Activated T-cell treated with anti-CD3 and anti-CD28 coated beads, Interleukin-2, amount 50 U/mL, for 24 hours (primary cell): ENCODE data around the gene TIAL1.
"Not testable (repeated sequence)": the region's sequence is repeated elsewhere in the genome, so short reads cannot be mapped to it uniquely, and the experiment has no call there.

Experiments
- DNase-seq: peaks from one replicate; pipeline ENCODE4 v3.0.0-alpha.2; 2020
- H3K27ac Mint-ChIP-seq: 2 replicates; pipeline ENCODE4 v1.8.0; 2020; ENCODE audit warnings: mild to moderate bottlenecking, mixed read lengths
- H3K27me3 Mint-ChIP-seq: 2 replicates; pipeline ENCODE4 v1.8.0; 2020; ENCODE audit warnings: mixed read lengths
- H3K36me3 Mint-ChIP-seq: 2 replicates; pipeline ENCODE4 v1.8.0; 2020; ENCODE audit warnings: low read depth, mixed read lengths
- H3K4me1 Mint-ChIP-seq: 2 replicates; pipeline ENCODE4 v1.8.0; 2020; ENCODE audit warnings: low read depth, mixed read lengths
- H3K4me3 Mint-ChIP-seq: 2 replicates; pipeline ENCODE4 v1.8.0; 2020; ENCODE audit warnings: mild to moderate bottlenecking, moderate library complexity, mixed read lengths
- H3K9me3 Mint-ChIP-seq: 2 replicates; pipeline ENCODE4 v1.8.0; 2020; ENCODE audit warnings: mixed read lengths

TIAL1 gene

GRCh38 chr10:119621078-119621384 lies 24.3 kb upstream of the TIAL1 start:
- Mint-ChIP-seq H3K9me3 (no peaks in the 10 kb centered on the region), H3K36me3 (no peaks in the 10 kb centered on the region), H3K4me1 (peaks cover 9% of the 10 kb centered on the region), H3K27ac (no peak overlapping the region), H3K4me3 (no peak overlapping the region), H3K27me3 (no peaks in the 10 kb centered on the region)
- DNase-seq, result no peak

DNA sequence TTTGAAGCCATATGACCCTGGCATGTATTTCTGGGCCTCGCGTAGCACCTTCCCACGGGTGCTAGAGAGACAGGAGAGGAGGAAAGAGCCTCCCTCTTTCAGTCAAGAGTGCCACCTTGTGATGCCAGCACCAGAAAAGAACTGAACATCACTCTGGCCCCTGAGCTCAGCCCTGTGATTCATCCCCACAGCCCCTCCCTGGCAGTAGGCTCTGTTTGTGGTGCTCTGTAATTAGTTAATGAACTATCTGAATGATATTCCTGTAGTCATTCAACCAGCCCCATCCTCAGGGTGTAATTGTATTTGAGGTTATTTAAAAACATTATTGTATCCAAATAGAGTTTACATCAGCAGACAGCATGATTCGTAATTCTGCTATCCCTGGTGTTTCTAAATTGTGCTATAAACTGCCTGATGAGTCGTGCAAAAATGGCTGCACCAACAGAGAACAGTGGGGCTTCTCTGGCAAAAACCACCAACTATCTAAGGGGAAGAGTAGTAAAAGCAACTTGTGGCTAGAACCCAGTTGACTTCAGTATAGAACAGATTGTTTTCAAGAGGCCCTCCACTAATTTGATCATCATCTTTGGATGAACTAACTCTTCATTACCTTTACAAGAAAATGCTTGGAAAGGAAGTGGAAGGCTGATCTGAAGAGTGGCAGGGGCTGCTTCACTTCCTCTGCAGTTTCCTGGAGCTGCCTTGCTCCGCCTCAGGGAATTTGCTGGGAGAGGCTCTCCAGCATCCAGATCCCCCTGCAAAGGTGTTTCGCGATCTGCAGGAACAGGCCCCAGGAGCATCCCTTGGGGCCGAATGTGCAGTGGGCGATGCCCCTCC lies 23.7 kb upstream of the TIAL1 start:
- Mint-ChIP-seq H3K36me3 (no peaks in the 10 kb centered on the region), H3K4me1 (peaks cover 9% of the 10 kb centered on the region), H3K9me3 (no peaks in the 10 kb centered on the region), H3K27me3 (no peaks in the 10 kb centered on the region), H3K27ac (no peak overlapping the region), H3K4me3 (no peak overlapping the region)
- no peak for DNase-seq

DNA sequence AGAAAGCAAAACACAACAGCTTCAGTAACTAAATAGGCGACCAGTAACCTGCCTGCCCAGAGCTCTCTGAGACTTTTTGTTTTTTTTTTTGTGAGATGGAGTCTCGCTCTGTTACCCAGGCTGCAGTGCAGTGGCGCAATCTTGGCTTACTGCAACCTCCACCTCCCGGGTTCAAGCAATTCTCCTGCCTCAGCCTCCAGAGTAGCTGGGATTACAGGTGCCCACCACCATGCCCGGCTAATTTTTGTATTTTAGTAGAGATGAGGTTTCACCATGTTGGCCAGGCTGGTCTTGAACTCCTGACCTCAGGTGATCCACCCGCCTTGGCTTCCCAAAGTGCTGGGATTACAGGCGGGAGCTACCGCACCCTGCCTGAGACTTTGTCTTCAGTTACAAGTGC lies 23.0 kb upstream of the TIAL1 start:
- H3K27ac Mint-ChIP-seq, H3K4me3 Mint-ChIP-seq, H3K27me3 Mint-ChIP-seq, H3K9me3 Mint-ChIP-seq, H3K4me1 Mint-ChIP-seq, DNase-seq, H3K36me3 Mint-ChIP-seq: not testable (repeated sequence)

DNA sequence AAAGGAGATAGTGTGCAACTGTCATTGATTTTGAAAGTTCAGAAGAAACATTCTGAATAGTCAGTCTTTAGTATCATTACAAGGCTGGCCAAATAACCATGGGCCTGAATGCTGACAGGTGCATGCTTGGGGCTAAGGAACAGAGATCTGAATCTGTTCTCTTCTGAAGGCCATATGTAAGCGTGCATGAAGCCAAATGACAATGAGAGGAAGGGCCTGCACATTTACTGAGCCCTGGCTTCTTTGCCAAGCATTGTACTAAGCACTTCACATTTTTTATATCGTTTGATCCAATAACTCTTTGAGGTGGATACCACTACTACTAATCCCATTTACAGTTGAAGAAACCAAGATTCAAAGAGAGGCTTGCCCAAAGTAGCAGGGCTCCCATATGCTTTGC lies 22.5 kb upstream of the TIAL1 start:
- H3K4me3 Mint-ChIP-seq, result no peak overlapping the region
- no peak overlapping the region for H3K27ac Mint-ChIP-seq
- no peaks in the 10 kb centered on the region for H3K36me3 Mint-ChIP-seq
- H3K27me3 Mint-ChIP-seq, result no peaks in the 10 kb centered on the region
- no peaks in the 10 kb centered on the region for H3K9me3 Mint-ChIP-seq
- DNase-seq, result no peak
- H3K4me1 Mint-ChIP-seq, result peaks cover 9% of the 10 kb centered on the region

- no peak for DNase-seq
- Mint-ChIP-seq H3K36me3 (no peaks in the 10 kb centered on the region), H3K9me3 (no peaks in the 10 kb centered on the region), H3K27me3 (no peaks in the 10 kb centered on the region), H3K4me1 (peaks cover 9% of the 10 kb centered on the region), H3K27ac (no peak overlapping the region), H3K4me3 (no peak overlapping the region)
These were observed 20.3 kb upstream of the TIAL1 start for GRCh38 chr10:119616882-119617570.

GRCh38 chr10:119614686-119615085 lies 17.9 kb upstream of the TIAL1 start:
- Mint-ChIP-seq H3K4me3 (no peak overlapping the region), H3K27me3 (no peaks in the 10 kb centered on the region), H3K27ac (no peak overlapping the region)

DNA sequence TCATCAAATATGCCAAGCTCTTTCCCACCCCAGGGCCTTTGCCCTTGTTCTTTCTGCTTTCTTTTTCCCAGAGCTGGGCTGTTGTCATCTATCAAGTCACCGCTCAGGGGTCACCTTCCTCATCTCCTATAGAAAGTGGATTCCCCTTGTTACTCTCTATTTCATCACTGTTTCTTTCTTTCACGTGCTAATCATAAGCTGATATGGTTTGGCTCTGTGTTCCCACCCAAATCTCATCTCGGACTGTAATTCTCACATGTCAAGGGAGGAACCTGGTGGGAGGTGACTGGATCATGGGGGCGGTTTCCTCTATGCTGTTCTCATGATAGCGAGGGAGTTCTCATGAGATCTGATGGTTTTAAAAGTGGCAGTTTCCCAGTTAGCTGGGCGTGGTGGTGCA lies 17.0 kb upstream of the TIAL1 start:
- Mint-ChIP-seq H3K36me3 (no peaks in the 10 kb centered on the region), H3K27ac (no peak overlapping the region), H3K4me1 (peaks cover 4% of the 10 kb centered on the region), H3K4me3 (no peak overlapping the region), H3K27me3 (no peaks in the 10 kb centered on the region), H3K9me3 (no peaks in the 10 kb centered on the region)
- no peak for DNase-seq

More at GRCh38 chr10:119614686-119615085, 17.9 kb upstream of the TIAL1 start:
- H3K36me3 Mint-ChIP-seq, result no peaks in the 10 kb centered on the region
- H3K4me1 Mint-ChIP-seq, result no peaks in the 10 kb centered on the region
- no peaks in the 10 kb centered on the region for H3K9me3 Mint-ChIP-seq
- DNase-seq, result no peak

DNA sequence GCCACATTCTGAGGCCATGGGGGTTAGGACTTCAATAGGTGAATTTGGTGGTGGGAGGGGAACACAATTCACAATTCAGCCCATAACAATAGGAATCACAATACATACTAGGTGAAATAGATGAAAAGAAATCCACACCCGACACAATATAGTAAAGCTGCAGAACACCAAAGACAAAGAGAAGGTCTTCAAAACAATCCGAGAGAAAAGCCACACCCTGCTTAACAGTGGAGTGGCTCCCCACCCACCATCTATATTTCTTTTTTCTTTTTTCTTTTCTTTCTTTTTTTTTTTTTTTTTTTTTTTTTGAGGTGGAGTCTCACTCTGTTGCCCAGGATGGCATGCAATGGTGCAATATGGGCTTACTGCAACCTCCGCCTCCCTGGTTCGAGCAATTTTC lies 14.7 kb upstream of the TIAL1 start:
- Mint-ChIP-seq H3K27ac (no peak overlapping the region), H3K9me3 (no peaks in the 10 kb centered on the region), H3K4me1 (peaks cover 9% of the 10 kb centered on the region), H3K36me3 (no peaks in the 10 kb centered on the region), H3K27me3 (no peaks in the 10 kb centered on the region), H3K4me3 (no peak overlapping the region)
- DNase-seq, result no peak

- Mint-ChIP-seq H3K27ac (no peak overlapping the region), H3K4me1 (peaks cover 9% of the 10 kb centered on the region), H3K27me3 (no peaks in the 10 kb centered on the region), H3K9me3 (no peaks in the 10 kb centered on the region), H3K4me3 (no peak overlapping the region), H3K36me3 (no peaks in the 10 kb centered on the region)
- DNase-seq, result no peak
These were observed 12.8 kb upstream of the TIAL1 start for GRCh38 chr10:119609516-119609915.

- DNase-seq, result peak; percentile 46
- Mint-ChIP-seq H3K4me3 (no peak overlapping the region), H3K36me3 (no peaks in the 10 kb centered on the region), H3K4me1 (peaks cover 9% of the 10 kb centered on the region), H3K9me3 (no peaks in the 10 kb centered on the region), H3K27ac (no peak overlapping the region), H3K27me3 (no peaks in the 10 kb centered on the region)
These were observed 11.8 kb upstream of the TIAL1 start for GRCh38 chr10:119608316-119609155.

GRCh38 chr10:119604468-119604867 lies 7.7 kb upstream of the TIAL1 start:
- H3K27me3 Mint-ChIP-seq, result no peaks in the 10 kb centered on the region
- no peak overlapping the region for H3K27ac Mint-ChIP-seq
- H3K9me3 Mint-ChIP-seq, result no peaks in the 10 kb centered on the region
- peaks cover 14% of the 10 kb centered on the region for H3K36me3 Mint-ChIP-seq
- no peak overlapping the region for H3K4me3 Mint-ChIP-seq
- DNase-seq, result no peak
- peaks cover 16% of the 10 kb centered on the region for H3K4me1 Mint-ChIP-seq

GRCh38 chr10:119602241-119603095 lies 5.7 kb upstream of the TIAL1 start:
- no peak for DNase-seq
- Mint-ChIP-seq H3K27me3 (no peaks in the 10 kb centered on the region), H3K4me1 (peaks cover 20% of the 10 kb centered on the region), H3K27ac (no peak overlapping the region), H3K4me3 (no peak overlapping the region), H3K9me3 (no peaks in the 10 kb centered on the region), H3K36me3 (peaks cover 34% of the 10 kb centered on the region)

DNA sequence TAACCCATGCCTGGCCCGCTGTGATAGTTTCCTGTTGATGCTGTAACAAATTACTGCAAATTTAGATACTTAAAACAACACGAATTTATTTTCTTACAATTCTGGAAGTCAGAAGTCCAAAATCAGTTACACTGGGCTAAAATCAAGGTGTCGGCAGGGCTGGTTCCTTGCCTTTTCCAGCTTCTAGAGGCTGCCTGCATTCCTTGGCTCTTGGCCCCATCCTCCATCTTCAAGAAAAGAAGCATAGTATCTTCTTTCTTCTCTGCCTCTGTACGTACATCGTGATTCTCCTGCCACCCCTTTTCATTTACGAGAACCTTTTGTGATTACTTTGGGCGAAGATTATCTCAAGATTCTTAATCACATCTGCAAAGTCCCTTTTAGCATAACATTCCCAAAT lies 1.6 kb upstream of the TIAL1 start:
- DNase-seq, result no peak
- H3K27me3 Mint-ChIP-seq, result no peaks in the 10 kb centered on the region
- H3K36me3 Mint-ChIP-seq, result peaks cover 71% of the 10 kb centered on the region
- H3K27ac Mint-ChIP-seq, result peak overlapping the region; percentile 3
- no peaks in the 10 kb centered on the region for H3K9me3 Mint-ChIP-seq
- peaks cover 38% of the 10 kb centered on the region for H3K4me1 Mint-ChIP-seq
- H3K4me3 Mint-ChIP-seq, result peak overlapping the region; percentile 96
